GM23248 (cell line): ENCODE data around the gene CCDC102B.

Source experiments
- EZH2 ChIP-seq: fragments of 200-600 bp; sonication (generic); IDR thresholded peaks from 2 replicates; pipeline ENCODE4 v1.6.1; 2018; ENCODE audit warnings: antibody characterized with exemption, mild to moderate bottlenecking; ENCODE audit not compliant: insufficient read depth, poor library complexity, severe bottlenecking
- EZH2phosphoT487 ChIP-seq: fragments of 200-600 bp; sonication (generic); IDR thresholded peaks from 2 replicates; pipeline ENCODE4 v1.6.1; 2018; ENCODE audit warnings: antibody characterized with exemption, moderate library complexity, mild to moderate bottlenecking, low read depth; ENCODE audit not compliant: insufficient read depth

DNA sequence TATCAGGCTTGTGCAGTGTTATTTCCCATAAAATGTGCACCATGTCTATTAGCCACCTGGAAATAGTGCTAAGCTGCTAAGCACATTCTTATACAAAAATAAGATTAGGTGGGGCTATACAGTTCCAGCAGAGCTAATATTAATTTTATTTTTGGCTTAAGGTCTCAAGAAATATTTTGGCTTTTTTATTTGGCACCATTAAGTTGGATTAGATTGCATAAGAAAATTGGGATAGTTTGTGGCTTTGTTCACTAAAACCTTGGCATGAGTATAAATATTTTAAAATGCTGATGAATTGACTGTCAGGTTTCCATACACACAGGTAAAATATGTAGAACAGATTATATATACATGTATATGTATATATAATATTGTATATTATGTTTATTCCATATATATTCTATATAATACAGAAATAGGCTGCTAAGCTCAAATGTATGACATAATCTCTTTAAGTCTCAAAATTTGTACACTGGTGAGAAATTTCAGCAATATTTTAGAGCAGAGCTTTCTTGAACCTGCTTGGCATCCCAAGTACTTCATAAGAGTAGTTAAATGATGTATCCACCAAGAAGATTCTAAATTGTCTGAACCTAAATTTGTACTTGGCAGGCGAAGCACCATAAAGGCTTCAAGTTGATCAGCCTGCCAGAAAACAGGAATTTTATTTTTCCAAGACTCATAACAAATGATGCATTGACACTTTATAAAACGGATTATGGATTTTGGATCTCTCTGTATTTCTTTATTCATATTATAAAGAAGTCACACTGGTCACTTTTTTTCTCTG, 32.6 kb downstream of the CCDC102B start:
- TF ChIP-seq EZH2: no peak
- no peak for TF ChIP-seq EZH2phosphoT487
